RWPE2 (cell line): ENCODE results near the gene CORO2A.

Experiments
- ATAC-seq: fragments of 200-7000 bp; cut with Tn5 transposase; 3 replicates; pipeline ENCODE4 v1.9.1; 2021; ENCODE audit warnings: low read depth
- DNase-seq: peaks from one replicate; pipeline ENCODE4 v3.0.0-alpha.2; 2020; ENCODE audit warnings: low spot score
- H3K27ac ChIP-seq: fragments of 450-650 bp; 2 replicates; pipeline ENCODE4 v1.5.1; 2017; ENCODE audit warnings: mild to moderate bottlenecking; ENCODE audit not compliant: poor library complexity, severe bottlenecking
- H3K27me3 ChIP-seq: fragments of 250-450 bp; sonication (Bioruptor Pico); 2 replicates; pipeline ENCODE4 v1.5.1; 2021; ENCODE audit warnings: mild to moderate bottlenecking, moderate library complexity; ENCODE audit not compliant: insufficient read depth, poor library complexity, severe bottlenecking
- H3K36me3 ChIP-seq: fragments of 250-450 bp; sonication (Bioruptor Pico); 2 replicates; pipeline ENCODE4 v1.5.1; 2020; ENCODE audit warnings: low read depth, mild to moderate bottlenecking, moderate library complexity
- H3K4me1 ChIP-seq: fragments of 250-450 bp; sonication (Bioruptor Pico); 2 replicates; pipeline ENCODE4 v1.5.1; 2021; ENCODE audit warnings: mild to moderate bottlenecking, moderate library complexity; ENCODE audit not compliant: insufficient read depth, poor library complexity, severe bottlenecking
- H3K4me3 ChIP-seq: fragments of 250-450 bp; sonication (Bioruptor Pico); 2 replicates; pipeline ENCODE4 v1.5.1; 2021; ENCODE audit warnings: mild to moderate bottlenecking, moderate library complexity; ENCODE audit not compliant: severe bottlenecking
- H3K9me3 ChIP-seq: fragments of 250-450 bp; sonication (Bioruptor Pico); 2 replicates; pipeline ENCODE4 v1.5.1; 2021; ENCODE audit warnings: mild to moderate bottlenecking, moderate library complexity; ENCODE audit not compliant: severe bottlenecking
- TF ChIP-seq, protein P1 (sequence below): fragments of 450-650 bp; IDR thresholded peaks from one replicate; pipeline ENCODE4 v1.5.1; 2017; ENCODE audit warnings: mild to moderate bottlenecking, moderate library complexity; ENCODE audit not compliant: poor library complexity, severe bottlenecking

Gene CORO2A

GRCh38 chr9:98084396-98084795 lies 108.0 kb downstream of the CORO2A start:
- no peak for ATAC-seq
- TF ChIP-seq, protein P1, sequence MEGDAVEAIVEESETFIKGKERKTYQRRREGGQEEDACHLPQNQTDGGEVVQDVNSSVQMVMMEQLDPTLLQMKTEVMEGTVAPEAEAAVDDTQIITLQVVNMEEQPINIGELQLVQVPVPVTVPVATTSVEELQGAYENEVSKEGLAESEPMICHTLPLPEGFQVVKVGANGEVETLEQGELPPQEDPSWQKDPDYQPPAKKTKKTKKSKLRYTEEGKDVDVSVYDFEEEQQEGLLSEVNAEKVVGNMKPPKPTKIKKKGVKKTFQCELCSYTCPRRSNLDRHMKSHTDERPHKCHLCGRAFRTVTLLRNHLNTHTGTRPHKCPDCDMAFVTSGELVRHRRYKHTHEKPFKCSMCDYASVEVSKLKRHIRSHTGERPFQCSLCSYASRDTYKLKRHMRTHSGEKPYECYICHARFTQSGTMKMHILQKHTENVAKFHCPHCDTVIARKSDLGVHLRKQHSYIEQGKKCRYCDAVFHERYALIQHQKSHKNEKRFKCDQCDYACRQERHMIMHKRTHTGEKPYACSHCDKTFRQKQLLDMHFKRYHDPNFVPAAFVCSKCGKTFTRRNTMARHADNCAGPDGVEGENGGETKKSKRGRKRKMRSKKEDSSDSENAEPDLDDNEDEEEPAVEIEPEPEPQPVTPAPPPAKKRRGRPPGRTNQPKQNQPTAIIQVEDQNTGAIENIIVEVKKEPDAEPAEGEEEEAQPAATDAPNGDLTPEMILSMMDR = no peak
- Histone ChIP-seq H3K27ac (no peak overlapping the region), H3K9me3 (no peaks in the 10 kb centered on the region), H3K4me3 (no peak overlapping the region), H3K27me3 (no peaks in the 10 kb centered on the region), H3K4me1 (peaks cover 11% of the 10 kb centered on the region), H3K36me3 (peaks cover 60% of the 10 kb centered on the region)
- DNase-seq = no peak

DNA sequence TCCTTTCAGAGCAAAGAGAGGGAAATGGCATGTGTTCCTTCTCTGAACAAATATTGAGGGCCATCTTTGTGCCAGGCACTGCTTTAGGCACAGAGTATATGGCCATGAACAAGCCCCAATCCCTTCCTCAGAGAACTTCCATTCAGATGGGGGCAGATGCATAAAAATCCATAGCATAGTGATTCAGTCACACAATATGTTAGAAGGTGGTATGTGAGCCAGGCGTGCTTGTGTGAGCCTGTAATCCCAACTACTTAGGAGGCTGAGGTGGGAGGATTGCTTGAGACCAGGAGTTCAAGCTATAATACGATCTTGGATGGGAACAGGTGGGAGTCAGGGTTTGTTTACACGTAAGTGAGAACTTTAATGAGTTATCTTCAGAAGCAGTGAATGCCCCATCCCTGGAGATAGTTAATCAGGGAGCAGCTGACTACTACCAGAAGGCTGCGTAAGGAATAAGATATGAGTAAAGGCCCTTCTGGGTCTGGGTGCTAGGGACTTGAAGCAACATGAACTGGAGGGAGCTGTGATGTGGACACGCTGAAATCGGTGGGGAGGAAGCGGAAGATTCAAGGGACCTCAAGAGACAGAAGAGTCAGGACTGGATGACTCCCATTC lies 108.8 kb downstream of the CORO2A start:
- peaks cover 66% of the 10 kb centered on the region for H3K36me3 ChIP-seq
- ATAC-seq = no peak
- H3K27ac ChIP-seq = no peak overlapping the region
- no peak for DNase-seq
- no peaks in the 10 kb centered on the region for H3K27me3 ChIP-seq
- H3K9me3 ChIP-seq = no peaks in the 10 kb centered on the region
- TF ChIP-seq, protein P1 = no peak
- H3K4me3 ChIP-seq = no peak overlapping the region
- peaks cover 11% of the 10 kb centered on the region for H3K4me1 ChIP-seq

DNA sequence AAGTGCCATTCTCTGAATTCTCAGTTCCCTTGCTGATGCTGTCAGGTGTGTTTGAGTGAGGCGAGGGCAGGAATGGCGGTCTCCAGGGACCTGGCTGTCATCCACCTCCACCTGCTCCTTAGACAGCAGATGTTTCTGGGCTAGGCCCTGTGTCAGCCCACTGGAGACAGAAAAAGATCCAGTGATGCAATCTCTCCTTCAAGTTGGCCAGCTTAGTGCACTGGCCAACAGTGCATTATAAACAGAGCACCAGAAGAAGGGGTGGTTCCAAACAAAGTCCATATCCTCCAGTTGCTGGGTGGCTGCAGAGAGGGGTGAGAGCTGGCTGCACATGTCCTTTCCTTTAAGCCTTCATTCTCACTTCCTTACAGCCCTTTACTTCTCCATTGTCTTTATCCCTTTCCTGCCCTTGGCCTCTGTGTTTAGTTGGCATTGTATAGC lies 109.4 kb downstream of the CORO2A start:
- DNase-seq (no peak), ATAC-seq (no peak)
- no peak overlapping the region for H3K27ac ChIP-seq
- peaks cover 11% of the 10 kb centered on the region for H3K4me1 ChIP-seq
- TF ChIP-seq, protein P1 = no peak
- no peak overlapping the region for H3K4me3 ChIP-seq
- H3K36me3 ChIP-seq = peaks cover 67% of the 10 kb centered on the region
- no peaks in the 10 kb centered on the region for H3K9me3 ChIP-seq
- no peaks in the 10 kb centered on the region for H3K27me3 ChIP-seq

DNA sequence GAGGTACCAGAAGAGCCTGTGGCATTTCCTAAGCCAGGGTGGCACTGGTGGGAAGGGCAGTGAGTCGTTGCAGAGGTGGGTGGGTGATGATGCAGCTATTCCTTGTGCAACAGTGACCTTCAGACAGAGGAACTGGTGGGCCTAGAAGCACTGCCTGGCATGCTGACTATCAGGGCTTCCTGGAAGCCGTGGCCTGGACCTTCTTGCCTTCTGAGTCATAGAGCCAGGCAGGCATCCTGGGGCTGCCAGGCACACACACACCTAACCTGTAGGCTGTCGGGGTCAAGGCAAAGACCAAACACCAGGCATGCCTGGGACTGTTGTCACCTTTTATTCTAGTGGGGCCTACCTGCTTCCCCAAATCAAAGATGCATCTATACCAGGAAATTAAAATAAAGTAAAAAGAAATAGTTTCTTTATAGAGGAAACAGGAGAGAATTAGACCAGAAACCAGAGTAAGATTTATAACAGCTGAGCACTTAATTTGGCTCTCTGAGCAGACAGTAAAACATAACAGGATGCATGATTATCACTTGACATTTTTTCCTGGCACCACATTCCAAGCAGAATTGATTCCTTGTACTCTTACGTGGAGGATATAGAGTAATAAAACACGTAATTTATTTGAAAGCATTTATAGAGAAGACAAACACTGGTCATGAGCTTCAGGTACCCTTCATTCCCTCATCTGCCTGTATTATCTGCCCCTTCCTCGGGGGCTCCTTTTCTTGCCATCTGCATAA lies 110.8 kb downstream of the CORO2A start:
- ATAC-seq (peak; percentile 89), DNase-seq (no peak)
- TF ChIP-seq, protein P1 = no peak
- peaks cover 76% of the 10 kb centered on the region for H3K36me3 ChIP-seq
- H3K27ac ChIP-seq = peak overlapping the region; percentile 54
- H3K4me1 ChIP-seq = peaks cover 11% of the 10 kb centered on the region
- no peaks in the 10 kb centered on the region for H3K9me3 ChIP-seq
- H3K4me3 ChIP-seq = no peak overlapping the region
- H3K27me3 ChIP-seq = no peaks in the 10 kb centered on the region

DNA sequence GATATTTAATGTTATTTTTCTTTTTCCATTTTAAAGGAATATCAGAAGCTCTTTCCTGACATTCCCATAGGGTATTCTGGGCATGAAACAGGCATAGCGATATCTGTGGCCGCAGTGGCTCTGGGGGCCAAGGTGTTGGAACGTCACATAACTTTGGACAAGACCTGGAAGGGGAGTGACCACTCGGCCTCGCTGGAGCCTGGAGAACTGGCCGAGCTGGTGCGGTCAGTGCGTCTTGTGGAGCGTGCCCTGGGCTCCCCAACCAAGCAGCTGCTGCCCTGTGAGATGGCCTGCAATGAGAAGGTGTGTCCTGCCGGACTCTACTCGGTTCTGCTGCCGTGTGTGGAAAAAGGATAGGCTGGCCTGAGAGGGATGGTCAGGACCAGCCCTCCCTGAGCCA lies 111.7 kb downstream of the CORO2A start:
- ATAC-seq (no peak), DNase-seq (no peak)
- no peaks in the 10 kb centered on the region for H3K27me3 ChIP-seq
- peaks cover 11% of the 10 kb centered on the region for H3K4me1 ChIP-seq
- H3K36me3 ChIP-seq = peaks cover 74% of the 10 kb centered on the region
- no peak overlapping the region for H3K4me3 ChIP-seq
- TF ChIP-seq, protein P1 = no peak
- peak overlapping the region; percentile 54 for H3K27ac ChIP-seq
- H3K9me3 ChIP-seq = no peaks in the 10 kb centered on the region
